Ishikawa (cell line): Measurements from ENCODE around the gene CEACAM5.

Source experiments
- CEBPB ChIP-seq: IDR thresholded peaks from 2 replicates; pipeline ENCODE4 v1.6.1; 2012
- REST ChIP-seq: IDR thresholded peaks from 2 replicates; pipeline ENCODE4 v1.6.1; 2012; ENCODE audit warnings: low read depth, mild to moderate bottlenecking
- TAF1 ChIP-seq: IDR thresholded peaks from 2 replicates; pipeline ENCODE4 v1.6.1; 2012; ENCODE audit warnings: low read depth, mild to moderate bottlenecking
- TCF12 ChIP-seq: IDR thresholded peaks from 2 replicates; pipeline ENCODE4 v1.6.1; 2012; ENCODE audit warnings: low read depth

- TF ChIP-seq TCF12: no peak
- no peak for TF ChIP-seq TAF1
- TF ChIP-seq CEBPB: no peak
- no peak for TF ChIP-seq REST
Observed at GRCh38 chr19:41700381-41701195, 7.8 kb upstream of the CEACAM5 start.
